ENCODE measurements around the gene CDH13. TPM values are rescaled to one million over a fixed set of nuclear protein-coding genes. Genes with fewer than 3 reads are reported as not detected.

CDH13 gene
- total and polyA plus RNA-seq, 10 of the 15 experiments (the other 5 are each of a cell fraction or from before 2014, with no cell fraction given): under 0.01 to 0.05 TPM; not detected in 8

DNA sequence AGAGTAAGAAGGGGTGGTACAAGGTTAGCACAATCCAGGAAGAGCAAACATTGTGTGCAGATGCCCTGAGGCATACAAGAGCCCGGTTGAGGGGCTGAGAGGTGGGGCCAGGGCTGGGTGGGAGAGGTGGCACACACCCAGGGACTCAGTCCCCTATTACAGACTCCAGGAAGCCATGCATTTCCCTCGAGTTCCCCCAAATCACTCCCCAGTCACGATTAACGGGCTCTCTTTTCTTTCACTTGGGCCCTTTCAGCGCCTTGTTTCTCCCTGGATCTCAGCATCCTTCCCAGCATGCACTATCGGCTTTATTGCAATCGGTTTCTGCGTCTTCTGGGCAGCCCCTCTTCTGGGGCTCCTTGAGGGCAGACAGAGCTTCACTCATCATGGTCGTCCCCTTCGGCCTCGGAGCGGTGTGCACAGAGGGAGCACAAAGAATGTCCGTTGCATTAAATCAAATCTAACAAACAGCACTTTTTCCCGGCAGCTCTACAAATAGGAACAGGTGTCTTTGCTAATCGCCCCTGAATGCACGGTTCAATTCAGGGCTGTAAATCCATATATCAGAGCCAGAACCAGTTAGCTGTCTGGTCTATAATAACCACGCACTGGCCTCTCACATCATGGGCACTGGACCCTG is 996.4 kb downstream of the CDH13 start (continued):
- TF ChIP-seq, protein P1, sequence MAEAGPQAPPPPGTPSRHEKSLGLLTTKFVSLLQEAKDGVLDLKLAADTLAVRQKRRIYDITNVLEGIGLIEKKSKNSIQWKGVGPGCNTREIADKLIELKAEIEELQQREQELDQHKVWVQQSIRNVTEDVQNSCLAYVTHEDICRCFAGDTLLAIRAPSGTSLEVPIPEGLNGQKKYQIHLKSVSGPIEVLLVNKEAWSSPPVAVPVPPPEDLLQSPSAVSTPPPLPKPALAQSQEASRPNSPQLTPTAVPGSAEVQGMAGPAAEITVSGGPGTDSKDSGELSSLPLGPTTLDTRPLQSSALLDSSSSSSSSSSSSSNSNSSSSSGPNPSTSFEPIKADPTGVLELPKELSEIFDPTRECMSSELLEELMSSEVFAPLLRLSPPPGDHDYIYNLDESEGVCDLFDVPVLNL (IDR thresholded peaks at IDR 0.05; ENCODE audit: low read depth, low read length): no peak
- no peak for TF ChIP-seq RBBP5 (conservative IDR thresholded peaks at IDR 0.05)

DNA sequence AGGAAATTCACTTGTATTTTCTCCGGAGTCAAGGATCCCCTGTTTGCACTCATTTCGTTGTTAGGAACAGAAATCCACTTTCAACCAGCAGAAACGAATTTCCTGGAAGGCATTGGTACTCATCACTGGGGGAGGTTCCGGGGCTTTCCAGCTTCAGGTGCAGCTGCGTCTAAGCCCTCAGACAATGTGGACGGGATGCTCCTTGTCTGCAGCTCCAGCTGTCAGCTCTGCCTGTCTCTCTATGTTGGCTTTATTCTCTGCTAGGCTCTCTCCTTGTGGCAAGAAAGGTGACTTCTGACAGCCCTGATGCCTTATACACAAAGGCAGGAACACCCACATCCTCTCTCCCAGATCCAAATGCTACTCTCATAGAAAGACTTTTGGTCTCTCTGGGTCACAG is 997.1 kb downstream of the CDH13 start:
- Histone ChIP-seq H3K9ac (ENCODE audit: control insufficient read depth, insufficient read depth, low read length) (no peak overlapping the region), H3K4me3 (no peak overlapping the region), H3K9me3 (replicated peaks; ENCODE audit: control insufficient read depth, insufficient read depth, low read length) (no peaks in the 10 kb centered on the region), H3K4me2 (ENCODE audit: control insufficient read depth, insufficient read depth) (no peak overlapping the region), H3K27me3 (replicated peaks in 1 of 2; ENCODE audit: control insufficient read depth in 2 of 2, insufficient read depth in 2 of 2, low read length in 1 of 2) (no peaks in the 10 kb centered on the region), H3K36me3 (ENCODE audit: control insufficient read depth in 2 of 2, insufficient read depth in 2 of 2, low read length in 1 of 2) (no peaks in the 10 kb centered on the region), H3K4me1 (ENCODE audit: control insufficient read depth, insufficient read depth, low read length) (no peaks in the 10 kb centered on the region), H2AFZ (ENCODE audit: control insufficient read depth, low read depth, low read length) (no peak overlapping the region), H3K79me2 (ENCODE audit: control insufficient read depth, insufficient read depth, low read length) (no peaks in the 10 kb centered on the region), H3K27ac (ENCODE audit: control insufficient read depth, insufficient read depth) (no peak overlapping the region), H4K20me1 (ENCODE audit: control insufficient read depth, insufficient read depth) (no peaks in the 10 kb centered on the region)
- RAD21 ChIA-PET (ENCODE audit: unreplicated experiment): no interaction called here
- intact Hi-C loops (cut with micrococcal nuclease; ENCODE audit: unreplicated experiment): no loop called here
- SMC1A ChIA-PET (ENCODE audit: uncharacterized antibody, unreplicated experiment): no interaction called here
- ATAC-seq: no peak
- CTCF ChIA-PET: interaction anchor here (0.8 kb wide), 1 partner anchor 11 kb away, joined by 3 read pairs; no protein-coding TSS in a partner anchor
- BruUV-seq (replicated peaks): no TSS peak
- POLR2A ChIA-PET: no interaction called here
- in situ Hi-C loops (cut with MboI): no loop called here
- DNase-seq (ENCODE audit: low read depth, low spot score): no peak
- FAIRE-seq: no peak
- 36% methylated on average over 6 of the region's 6 CpGs for WGBS (ENCODE audit: insufficient coverage, insufficient replicate concordance, low lambda C conversion rate, missing lambda C conversion rate)
- TF ChIP-seq, protein P2, sequence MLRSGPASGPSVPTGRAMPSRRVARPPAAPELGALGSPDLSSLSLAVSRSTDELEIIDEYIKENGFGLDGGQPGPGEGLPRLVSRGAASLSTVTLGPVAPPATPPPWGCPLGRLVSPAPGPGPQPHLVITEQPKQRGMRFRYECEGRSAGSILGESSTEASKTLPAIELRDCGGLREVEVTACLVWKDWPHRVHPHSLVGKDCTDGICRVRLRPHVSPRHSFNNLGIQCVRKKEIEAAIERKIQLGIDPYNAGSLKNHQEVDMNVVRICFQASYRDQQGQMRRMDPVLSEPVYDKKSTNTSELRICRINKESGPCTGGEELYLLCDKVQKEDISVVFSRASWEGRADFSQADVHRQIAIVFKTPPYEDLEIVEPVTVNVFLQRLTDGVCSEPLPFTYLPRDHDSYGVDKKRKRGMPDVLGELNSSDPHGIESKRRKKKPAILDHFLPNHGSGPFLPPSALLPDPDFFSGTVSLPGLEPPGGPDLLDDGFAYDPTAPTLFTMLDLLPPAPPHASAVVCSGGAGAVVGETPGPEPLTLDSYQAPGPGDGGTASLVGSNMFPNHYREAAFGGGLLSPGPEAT (IDR thresholded peaks at IDR 0.05; ENCODE audit: low read depth): no peak
- TF ChIP-seq, protein P3, sequence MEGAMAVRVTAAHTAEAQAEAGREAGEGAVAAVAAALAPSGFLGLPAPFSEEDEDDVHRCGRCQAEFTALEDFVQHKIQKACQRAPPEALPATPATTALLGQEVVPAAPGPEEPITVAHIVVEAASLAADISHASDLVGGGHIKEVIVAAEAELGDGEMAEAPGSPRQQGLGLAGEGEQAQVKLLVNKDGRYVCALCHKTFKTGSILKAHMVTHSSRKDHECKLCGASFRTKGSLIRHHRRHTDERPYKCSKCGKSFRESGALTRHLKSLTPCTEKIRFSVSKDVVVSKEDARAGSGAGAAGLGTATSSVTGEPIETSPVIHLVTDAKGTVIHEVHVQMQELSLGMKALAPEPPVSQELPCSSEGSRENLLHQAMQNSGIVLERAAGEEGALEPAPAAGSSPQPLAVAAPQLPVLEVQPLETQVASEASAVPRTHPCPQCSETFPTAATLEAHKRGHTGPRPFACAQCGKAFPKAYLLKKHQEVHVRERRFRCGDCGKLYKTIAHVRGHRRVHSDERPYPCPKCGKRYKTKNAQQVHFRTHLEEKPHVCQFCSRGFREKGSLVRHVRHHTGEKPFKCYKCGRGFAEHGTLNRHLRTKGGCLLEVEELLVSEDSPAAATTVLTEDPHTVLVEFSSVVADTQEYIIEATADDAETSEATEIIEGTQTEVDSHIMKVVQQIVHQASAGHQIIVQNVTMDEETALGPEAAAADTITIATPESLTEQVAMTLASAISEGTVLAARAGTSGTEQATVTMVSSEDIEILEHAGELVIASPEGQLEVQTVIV (IDR thresholded peaks at IDR 0.05; ENCODE audit: borderline replicate concordance, partially characterized antibody): no peak
- TF ChIP-seq KAT2A (conservative IDR thresholded peaks at IDR 0.05; ENCODE audit: control insufficient read depth, low read depth, low read length): no peak
- no peak for TF ChIP-seq SMARCA5 (IDR thresholded peaks at IDR 0.05)
- TF ChIP-seq CHD1 (IDR thresholded peaks at IDR 0.05; ENCODE audit: low read depth, low read length): no peak
- no peak for TF ChIP-seq SPI1 (IDR thresholded peaks at IDR 0.05; ENCODE audit: borderline replicate concordance, insufficient read depth, low read depth, low read length)
- TF ChIP-seq CBX5 (IDR thresholded peaks at IDR 0.05; ENCODE audit: low read depth): no peak
- no peak for TF ChIP-seq SREBF1 (IDR thresholded peaks at IDR 0.05; ENCODE audit: low read length)
- TF ChIP-seq RAD51 (IDR thresholded peaks at IDR 0.05): no peak
- TF ChIP-seq ATF7 (IDR thresholded peaks at IDR 0.05; ENCODE audit: low read depth): no peak
- TF ChIP-seq BHLHE40 (IDR thresholded peaks at IDR 0.05; ENCODE audit: borderline replicate concordance in 1 of 2, low read depth in 2 of 2, low read length in 1 of 2): no peak
